B cell (primary cell): Measurements from ENCODE around the gene HSPB9. TPM values are rescaled to one million over a fixed set of nuclear protein-coding genes. Genes with fewer than 3 reads are reported as not detected.

ENCODE experiments used
- ATAC-seq: fragments of 200-7000 bp; cut with Tn5 transposase; one replicate; pipeline ENCODE4 v1.10.0; 2021; ENCODE audit warnings: low read depth, mild to moderate bottlenecking, moderate number of reproducible peaks, moderate library complexity
- CTCF ChIA-PET: fragments of 350-600 bp; sonication (Branson Sonifier 250); formaldehyde crosslinking; loops from one replicate; lab custom pipeline; 2021; ENCODE audit warnings: antibody characterized with exemption, inconsistent platforms; lab: Charles Lee
- POLR2A ChIA-PET: fragments of 350-600 bp; sonication (Branson Sonifier 250); formaldehyde crosslinking; loops from one replicate; lab custom pipeline; 2021; ENCODE audit warnings: antibody characterized with exemption; lab: Charles Lee
- DNase-seq: peaks from one replicate; pipeline ENCODE4 v3.0.0; 2013
- H2AFZ ChIP-seq: 2 replicates; pipeline ENCODE4 v1.6.1; 2012; ENCODE audit warnings: mild to moderate bottlenecking, low read depth, low read length; ENCODE audit not compliant: insufficient read depth, poor library complexity, severe bottlenecking
- H3K27ac ChIP-seq, 2 donors: 1 replicate in 1 of 2; 2 replicates in 1 of 2; pipeline ENCODE4 v1.5.1; 2012 to 2013; ENCODE audit warnings: low read length in 2 of 2, mild to moderate bottlenecking in 2 of 2, moderate library complexity in 1 of 2
- H3K27me3 ChIP-seq, 4 experiments: fragments of 200-600 bp in 1 of 4; sonication (generic) in 1 of 4; replicated peaks in 1 of 4; 1 replicate in 2 of 4; 2 replicates in 2 of 4; pipeline versions ENCODE4 v1.6.1 to v1.7.0; 2013 to 2016; ENCODE audit warnings: low read length in 3 of 4, mild to moderate bottlenecking in 2 of 4, mixed read lengths in 1 of 4, moderate library complexity in 1 of 4; ENCODE audit not compliant: insufficient read depth in 4 of 4, control insufficient read depth in 3 of 4; ENCODE audit errors: control extremely low read depth in 1 of 4
- H3K36me3 ChIP-seq, 2 experiments: replicated peaks in 1 of 2; 1 replicate in 1 of 2; 2 replicates in 1 of 2; pipeline versions ENCODE4 v1.6.1 to v1.7.1; 2013; ENCODE audit warnings: low read length in 1 of 2; ENCODE audit not compliant: insufficient read depth in 2 of 2, control insufficient read depth in 1 of 2; ENCODE audit errors: control extremely low read depth in 1 of 2, extremely low read depth in 1 of 2
- H3K4me1 ChIP-seq, 2 donors: fragments of 200-600 bp in 1 of 2; sonication (generic) in 1 of 2; 1 replicate in 1 of 2; 2 replicates in 1 of 2; pipeline versions ENCODE4 v1.5.1 to v1.6.1; 2013 to 2017; ENCODE audit warnings: low read length in 2 of 2; ENCODE audit not compliant: control insufficient read depth in 2 of 2, insufficient read depth in 2 of 2
- H3K4me2 ChIP-seq: replicated peaks from 2 replicates; pipeline ENCODE3; 2012; ENCODE audit warnings: mild to moderate bottlenecking, low read depth, low read length; ENCODE audit not compliant: poor library complexity, severe bottlenecking
- H3K4me3 ChIP-seq, 5 experiments: fragments of 200-600 bp in 1 of 5; sonication (generic) in 1 of 5; 1 replicate in 3 of 5; 2 replicates in 2 of 5; pipeline versions ENCODE4 v1.5.1 to v1.7.0; 2011 to 2016; ENCODE audit warnings: low read length in 4 of 5, mild to moderate bottlenecking in 4 of 5, low read depth in 2 of 5, control low read depth in 1 of 5, moderate library complexity in 1 of 5; ENCODE audit not compliant: insufficient read depth in 1 of 5; ENCODE audit errors: control extremely low read depth in 1 of 5, extremely low read depth in 1 of 5
- H3K79me2 ChIP-seq: fragments of 200-600 bp; sonication (generic); one replicate; pipeline ENCODE4 v1.6.0; 2016; ENCODE audit warnings: low read length; ENCODE audit not compliant: control insufficient read depth, insufficient read depth
- H3K9ac ChIP-seq: fragments of 200-600 bp; sonication (generic); 2 replicates; pipeline ENCODE4 v1.6.1; 2017; ENCODE audit warnings: mild to moderate bottlenecking, low read length, moderate library complexity
- H3K9me3 ChIP-seq, 3 donors: one replicate each; pipeline versions ENCODE4 v1.6.1 to v1.7.1; 2013; ENCODE audit warnings: low read length in 2 of 3; ENCODE audit not compliant: control insufficient read depth in 2 of 3, insufficient read depth in 1 of 3; ENCODE audit errors: control extremely low read depth in 1 of 3
- H4K20me1 ChIP-seq: 2 replicates; pipeline ENCODE4 v1.6.0; 2012; ENCODE audit warnings: mild to moderate bottlenecking, low read length; ENCODE audit not compliant: insufficient read depth, control insufficient read depth, poor library complexity, severe bottlenecking
- H3K27ac Mint-ChIP-seq: one replicate; pipeline ENCODE4 v1.8.0; 2021; ENCODE audit warnings: mixed read lengths
- H3K27me3 Mint-ChIP-seq: one replicate; pipeline ENCODE4 v1.8.0; 2021; ENCODE audit warnings: mixed read lengths
- H3K4me1 Mint-ChIP-seq: one replicate; pipeline ENCODE4 v1.8.0; 2021; ENCODE audit warnings: mixed read lengths
- H3K4me3 Mint-ChIP-seq: one replicate; pipeline ENCODE4 v1.8.0; 2021; ENCODE audit warnings: mixed read lengths
- H3K9me3 Mint-ChIP-seq: one replicate; pipeline ENCODE4 v1.8.0; 2022; ENCODE audit warnings: mixed read lengths; ENCODE audit not compliant: insufficient read depth
- CTCF ChIP-seq: fragments of 200-600 bp; IDR thresholded peaks from one replicate; pipeline ENCODE4 v1.8.0; 2022; ENCODE audit warnings: antibody characterized with exemption, mild to moderate bottlenecking
- EZH2 ChIP-seq: IDR thresholded peaks from 2 replicates; pipeline ENCODE4 v1.6.1; 2012; ENCODE audit warnings: borderline replicate concordance, low read depth, mild to moderate bottlenecking, moderate library complexity, low read length; ENCODE audit not compliant: insufficient read depth, poor library complexity, severe bottlenecking
- WGBS: methylation state at CpG from one replicate; pipeline ENCODE4 v1.1.5; 2013; ENCODE audit warnings: missing lambda C conversion rate; ENCODE audit not compliant: insufficient coverage; 5-methylcytosine and 5-hydroxymethylcytosine counted together
- intact Hi-C: fragments of 100-400 bp; cut with micrococcal nuclease; formaldehyde crosslinking; loops from one replicate; pipeline ENCODE4 v1.10.0; 2022
- polyA plus RNA-seq: library from polyadenylated mRNA; depleted of rRNA; stranded (reverse); fragments of >200 nt; gene quantifications from 2 replicates; pipeline ENCODE4 v1.2.3, GENCODE V29; 2012
- total RNA-seq, 2 donors: library from RNA; stranded (reverse); fragments of 120-200 nt in 1 of 2; gene quantifications; 1 replicate in 1 of 2; 2 replicates in 1 of 2; pipeline versions ENCODE4 v1.2.3 to v1.2.4, GENCODE V29; 2013 to 2022

Gene HSPB9
- total and polyA plus RNA-seq, 2 donors (not counting 1 experiment from before 2014, with no cell fraction given): 0.09 TPM; not detected in 1

- TF ChIP-seq EZH2 (no peak), CTCF (no peak)
- Mint-ChIP-seq H3K4me3 (no peak overlapping the region), H3K27ac (peak overlapping the region; percentile 82), H3K27me3 (no peaks in the 10 kb centered on the region), H3K9me3 (no peaks in the 10 kb centered on the region), H3K4me1 (peaks cover 61% of the 10 kb centered on the region)
- ChIA-PET POLR2A (interaction anchor here (0.8 kb wide), 1 partner anchor 13 kb away, joined by 4 read pairs; no protein-coding TSS in a partner anchor), CTCF (interaction anchor here (0.8 to 1.5 kb wide), 5 partner anchors 19 to 177 kb away, joined by 3 to 4 read pairs (median 3); no protein-coding TSS in a partner anchor)
- 46% methylated on average over 2 of the region's 3 CpGs for WGBS
- peaks cover 69% of the 10 kb centered on the region for H4K20me1 ChIP-seq
- peaks cover 83% of the 10 kb centered on the region for H3K79me2 ChIP-seq
- peaks cover 0 to 14% of the 10 kb centered on the region in 2 experiments for H3K36me3 ChIP-seq
- no peak overlapping the region for H3K4me2 ChIP-seq
- ATAC-seq: no peak
- no peaks in the 10 kb centered on the region for H3K9me3 ChIP-seq
- intact Hi-C loops: no loop called here
- H3K27me3 ChIP-seq: no peaks in the 10 kb centered on the region
- peaks cover 53 to 58% of the 10 kb centered on the region in 2 donors for H3K4me1 ChIP-seq
- no peak overlapping the region for H3K4me3 ChIP-seq
- H2AFZ ChIP-seq: no peak overlapping the region
- no peak for DNase-seq
- peak overlapping the region in 1 of 2 donors; percentile 79 for H3K27ac ChIP-seq
- H3K9ac ChIP-seq: no peak overlapping the region
Observed at GRCh38 chr17:42136654-42137051, 14.0 kb downstream of the HSPB9 start.

- H3K27me3 Mint-ChIP-seq: no peaks in the 10 kb centered on the region
- WGBS: 92% methylated on average over 7 of the region's 7 CpGs
- H3K4me1 Mint-ChIP-seq: peaks cover 54% of the 10 kb centered on the region
- H3K9me3 ChIP-seq: no peaks in the 10 kb centered on the region
- no peak overlapping the region for H3K4me2 ChIP-seq
- intact Hi-C loops: no loop called here
- no peak overlapping the region for H3K9ac ChIP-seq
- ChIA-PET CTCF (interaction anchor here (0.7 kb wide), 1 partner anchor 23 kb away, joined by 3 read pairs; no protein-coding TSS in a partner anchor), POLR2A (interaction anchor here (0.6 kb wide), 1 partner anchor 155 kb away, joined by 4 read pairs; no protein-coding TSS in a partner anchor)
- no peaks in the 10 kb centered on the region for H3K9me3 Mint-ChIP-seq
- peaks cover 30 to 36% of the 10 kb centered on the region in 2 donors for H3K4me1 ChIP-seq
- no peak overlapping the region for H3K4me3 ChIP-seq
- no peak overlapping the region for H3K4me3 Mint-ChIP-seq
- peaks cover 78% of the 10 kb centered on the region for H4K20me1 ChIP-seq
- no peak for TF ChIP-seq CTCF
- no peak for TF ChIP-seq EZH2
- peaks cover 96% of the 10 kb centered on the region for H3K79me2 ChIP-seq
- peaks cover 0 to 29% of the 10 kb centered on the region in 2 experiments for H3K36me3 ChIP-seq
- H3K27ac Mint-ChIP-seq: no peak overlapping the region
- ATAC-seq (no peak), DNase-seq (no peak)
- no peak overlapping the region for H3K27ac ChIP-seq
- H3K27me3 ChIP-seq: no peaks in the 10 kb centered on the region
- no peak overlapping the region for H2AFZ ChIP-seq
Observed at GRCh38 chr17:42138749-42139492, 16.3 kb downstream of the HSPB9 start.
